ENCODE data around the gene HYOU1. TPM values are rescaled to one million over a fixed set of nuclear protein-coding genes. Genes with fewer than 3 reads are reported as not detected.

The HYOU1 gene
- total and polyA plus RNA-seq, 2 of the 8 experiments (the other 6 are each of a cell fraction or from before 2014, with no cell fraction given), result 239 to 295 TPM

- no peak overlapping the region for H2BK12ac ChIP-seq (ENCODE audit: low read depth, low read length)
- no peak overlapping the region for H3K27ac ChIP-seq (ENCODE audit: low read depth, low read length)
- H3K14ac ChIP-seq (ENCODE audit: insufficient read length), result no peak overlapping the region
- H2BK5ac ChIP-seq (ENCODE audit: low read depth, low read length), result no peak overlapping the region
- ChIA-PET CTCF (ENCODE audit: partially characterized antibody) (interaction anchor here (0.9 to 3.2 kb wide), 4 partner anchors 8 to 92 kb away, joined by 3 to 11 read pairs (median 6); a partner anchor contains a TSS), POLR2A (ENCODE audit: partially characterized antibody) (interaction anchor here (2.1 to 10.6 kb wide), 2 partner anchors 10 to 13 kb away, joined by 11 to 139 read pairs; a partner anchor contains a TSS)
- DNase-seq (ENCODE audit: low read depth in 1 of 2, low spot score in 2 of 2), result no peak
- peaks cover 7% of the 10 kb centered on the region for H3K79me1 ChIP-seq (ENCODE audit: low read depth, low read length)
- H3K23me2 ChIP-seq (ENCODE audit: low read depth, low read length), result peaks cover 29% of the 10 kb centered on the region
- H4K20me1 ChIP-seq (replicated peaks in 1 of 2; ENCODE audit: control insufficient read depth in 1 of 2, insufficient read depth in 2 of 2, low read length in 2 of 2), result peaks cover 0 to 5% of the 10 kb centered on the region in 2 experiments
- no peak overlapping the region for H3K4ac ChIP-seq (replicated peaks; ENCODE audit: insufficient read length, low read depth, low read length)
- H4K91ac ChIP-seq (replicated peaks; ENCODE audit: insufficient read length, low read length), result no peak overlapping the region
- no peak overlapping the region for H3K9ac ChIP-seq (replicated peaks in 1 of 4; ENCODE audit: extremely low read depth in 1 of 4, low read depth in 3 of 4, low read length in 3 of 4)
- no peak overlapping the region for H3K4me3 ChIP-seq (ENCODE audit: extremely low read depth in 1 of 4, insufficient read depth in 2 of 4, low read depth in 3 of 4, low read length in 4 of 4)
- H2BK120ac ChIP-seq (replicated peaks; ENCODE audit: low read depth, low read length), result no peak overlapping the region
- H3K79me2 ChIP-seq (ENCODE audit: control insufficient read depth in 1 of 2, insufficient read depth in 2 of 2, low read length in 2 of 2), result peaks cover 0 to 12% of the 10 kb centered on the region in 2 experiments; a peak in 2 of 4 replicates
- no peak for FAIRE-seq
- no peak overlapping the region for H3K23ac ChIP-seq (ENCODE audit: insufficient read length)
- H3K18ac ChIP-seq (ENCODE audit: extremely low read depth, low read length), result no peak overlapping the region
- H2BK15ac ChIP-seq (ENCODE audit: low read length), result no peak overlapping the region
- H3K4me2 ChIP-seq (ENCODE audit: insufficient read depth in 1 of 2, low read depth in 2 of 2, low read length in 2 of 2), result no peak overlapping the region
- H3K27me3 ChIP-seq (replicated peaks in 1 of 4; ENCODE audit: control insufficient read depth in 3 of 4, extremely low read depth in 1 of 4, insufficient read depth in 3 of 4, low read length in 3 of 4), result peaks cover 2 to 14% (median 12%) of the 10 kb centered on the region in 4 experiments
- H4K5ac ChIP-seq (ENCODE audit: insufficient read length, low read depth, low read length), result no peak overlapping the region
- no peak overlapping the region for H3K56ac ChIP-seq (replicated peaks; ENCODE audit: insufficient read length, low read depth, low read length)
- no peaks in the 10 kb centered on the region for H3K9me3 ChIP-seq (ENCODE audit: insufficient read depth in 2 of 2, low read depth in 1 of 2, low read length in 1 of 2)
- no peaks in the 10 kb centered on the region for H3K36me3 ChIP-seq (ENCODE audit: control insufficient read depth in 2 of 4, insufficient read depth in 4 of 4, low read length in 3 of 4)
- H3K4me1 ChIP-seq (replicated peaks in 1 of 4; ENCODE audit: control insufficient read depth in 3 of 4, insufficient read depth in 4 of 4, low read length in 3 of 4), result peaks cover 3 to 29% (median 9%) of the 10 kb centered on the region in 4 experiments
- no peak overlapping the region for H4K8ac ChIP-seq (ENCODE audit: extremely low read depth, insufficient read depth, low read length)
- H2BK20ac ChIP-seq (ENCODE audit: low read length), result no peak overlapping the region
- TF ChIP-seq TEAD4 (IDR thresholded peaks at IDR 0.05; ENCODE audit: low read depth, low read length), result no peak
- no peak for TF ChIP-seq SP4 (IDR thresholded peaks at IDR 0.05; ENCODE audit: low read length)
- TF ChIP-seq RAD21 (IDR thresholded peaks at IDR 0.05 in 1 of 2, conservative IDR thresholded peaks at IDR 0.05 in 1 of 2; ENCODE audit: low read depth in 2 of 2, low read length in 2 of 2), result peak; percentile 13 to 31; a peak in 2 of 4 replicates
- no peak overlapping the region for H2AK5ac ChIP-seq (ENCODE audit: low read depth, low read length)
- WGBS, 2 experiments (ENCODE audit: extremely low coverage in 1 of 2, insufficient coverage in 1 of 2, insufficient read length in 1 of 2, insufficient replicate concordance in 2 of 2, low coverage in 1 of 2, low lambda C conversion rate in 2 of 2, missing lambda C conversion rate in 1 of 2), result 81% methylated on average over 4 of the region's 4 CpGs; no CpG with 5 or more reads in 1 of the 2 experiments
- H2AFZ ChIP-seq (ENCODE audit: low read length), result no peak overlapping the region
Measured at GRCh38 chr11:119103793-119104192, 46.8 kb upstream of the HYOU1 start.

All from H1 (cell line).